Measurements from ENCODE around the gene CST3. TPM values are rescaled to one million over a fixed set of nuclear protein-coding genes. Genes with fewer than 3 reads are reported as not detected.

CST3 gene
- total RNA-seq, 1 experiment from 2014 or later: 82.7 TPM

GRCh38 chr20:23609486-23610109, 28.2 kb downstream of the CST3 start:
- no peaks in the 10 kb centered on the region for H3K9me3 ChIP-seq (ENCODE audit: low read depth, low read length, poor library complexity, severe bottlenecking)
- intact Hi-C loops (cut with micrococcal nuclease; ENCODE audit: unreplicated experiment): no loop called here
- CTCF ChIA-PET: no interaction called here

GRCh38 chr20:23608251-23608846, 29.4 kb downstream of the CST3 start:
- Histone ChIP-seq H3K36me3 (ENCODE audit: insufficient read depth, low read length, poor library complexity, severe bottlenecking) (no peaks in the 10 kb centered on the region), H3K9me3 (ENCODE audit: low read depth, low read length, poor library complexity, severe bottlenecking) (no peaks in the 10 kb centered on the region), H3K4me3 (ENCODE audit: low read depth, low read length, poor library complexity, severe bottlenecking) (no peak overlapping the region), H3K27ac (ENCODE audit: low read depth, low read length, poor library complexity, severe bottlenecking) (no peak overlapping the region), H3K27me3 (replicated peaks; ENCODE audit: insufficient read depth, low read depth, low read length, poor library complexity) (no peaks in the 10 kb centered on the region), H3K4me1 (ENCODE audit: insufficient read depth, low read length, poor library complexity, severe bottlenecking) (no peaks in the 10 kb centered on the region)
- POLR2A ChIA-PET (ENCODE audit: low non-redundant PET): no interaction called here
- BruUV-seq (replicated peaks): no TSS peak
- TF ChIP-seq EZH2 (IDR thresholded peaks at IDR 0.05; ENCODE audit: borderline replicate concordance, low read depth, low read length, poor library complexity, severe bottlenecking): no peak
- TF ChIP-seq CTCF (conservative IDR thresholded peaks at IDR 0.05; ENCODE audit: low read depth, low read length): no peak
- no peak for DNase-seq (ENCODE audit: low spot score)
- intact Hi-C loops (cut with micrococcal nuclease; ENCODE audit: unreplicated experiment): no loop called here
- CTCF ChIA-PET: interaction anchor here (1.0 kb wide), 1 partner anchor 166 kb away, joined by 3 read pairs; no protein-coding TSS in a partner anchor

More at GRCh38 chr20:23609486-23610109, 28.2 kb downstream of the CST3 start:
- TF ChIP-seq EZH2 (IDR thresholded peaks at IDR 0.05; ENCODE audit: borderline replicate concordance, low read depth, low read length, poor library complexity, severe bottlenecking): no peak
- TF ChIP-seq CTCF (conservative IDR thresholded peaks at IDR 0.05; ENCODE audit: low read depth, low read length): no peak
- Histone ChIP-seq H3K4me3 (ENCODE audit: low read depth, low read length, poor library complexity, severe bottlenecking) (no peak overlapping the region), H3K27me3 (replicated peaks; ENCODE audit: insufficient read depth, low read depth, low read length, poor library complexity) (no peaks in the 10 kb centered on the region), H3K36me3 (ENCODE audit: insufficient read depth, low read length, poor library complexity, severe bottlenecking) (no peaks in the 10 kb centered on the region), H3K4me1 (ENCODE audit: insufficient read depth, low read length, poor library complexity, severe bottlenecking) (no peaks in the 10 kb centered on the region), H3K27ac (ENCODE audit: low read depth, low read length, poor library complexity, severe bottlenecking) (no peak overlapping the region)
- no TSS peak for BruUV-seq (replicated peaks)
- DNase-seq (ENCODE audit: low spot score): peak; percentile 54
- POLR2A ChIA-PET (ENCODE audit: low non-redundant PET): no interaction called here

- BruUV-seq (replicated peaks): no TSS peak
- ChIA-PET CTCF (interaction anchor here (1.0 kb wide), 1 partner anchor 166 kb away, joined by 3 read pairs; no protein-coding TSS in a partner anchor), POLR2A (ENCODE audit: low non-redundant PET) (no interaction called here)
- H3K36me3 ChIP-seq (ENCODE audit: insufficient read depth, low read length, poor library complexity, severe bottlenecking): no peaks in the 10 kb centered on the region
- no peak overlapping the region for H3K27ac ChIP-seq (ENCODE audit: low read depth, low read length, poor library complexity, severe bottlenecking)
- no peaks in the 10 kb centered on the region for H3K9me3 ChIP-seq (ENCODE audit: low read depth, low read length, poor library complexity, severe bottlenecking)
- TF ChIP-seq EZH2 (IDR thresholded peaks at IDR 0.05; ENCODE audit: borderline replicate concordance, low read depth, low read length, poor library complexity, severe bottlenecking) (no peak), CTCF (conservative IDR thresholded peaks at IDR 0.05; ENCODE audit: low read depth, low read length) (no peak)
- no peaks in the 10 kb centered on the region for H3K27me3 ChIP-seq (replicated peaks; ENCODE audit: insufficient read depth, low read depth, low read length, poor library complexity)
- no peak overlapping the region for H3K4me3 ChIP-seq (ENCODE audit: low read depth, low read length, poor library complexity, severe bottlenecking)
- H3K4me1 ChIP-seq (ENCODE audit: insufficient read depth, low read length, poor library complexity, severe bottlenecking): no peaks in the 10 kb centered on the region
- intact Hi-C loops (cut with micrococcal nuclease; ENCODE audit: unreplicated experiment): no loop called here
- DNase-seq (ENCODE audit: low spot score): no peak
Observed at GRCh38 chr20:23607497-23608245, 30.1 kb downstream of the CST3 start.
